CD14-positive monocyte (primary cell): ENCODE data around the gene COL4A1. TPM values are rescaled to one million over a fixed set of nuclear protein-coding genes. Genes with fewer than 3 reads are reported as not detected.

ENCODE experiments used
- DNase-seq, 3 donors: peaks; one replicate each; pipeline ENCODE4 v3.0.0-alpha.2; 2011 to 2022
- H2AFZ ChIP-seq: 2 replicates; pipeline ENCODE4 v1.6.0; 2012; ENCODE audit warnings: mild to moderate bottlenecking, low read depth, low read length, inconsistent platforms; ENCODE audit not compliant: insufficient read depth, poor library complexity, severe bottlenecking
- H3K27ac ChIP-seq, 2 donors: 1 replicate in 1 of 2; 2 replicates in 1 of 2; pipeline ENCODE4 v1.5.1; 2012 to 2013; ENCODE audit warnings: low read length in 2 of 2, control low read depth in 1 of 2, inconsistent platforms in 1 of 2, low read depth in 1 of 2, mild to moderate bottlenecking in 1 of 2
- H3K27me3 ChIP-seq, 2 donors: one replicate each; pipeline versions ENCODE4 v1.6.0 to v1.6.1; 2011 to 2013; ENCODE audit warnings: low read length in 2 of 2; ENCODE audit not compliant: control insufficient read depth in 2 of 2, insufficient read depth in 2 of 2
- H3K36me3 ChIP-seq, 2 donors: replicated peaks in 1 of 2; 1 replicate in 1 of 2; 2 replicates in 1 of 2; pipeline versions ENCODE4 v1.5.1 to v1.6.1; 2012 to 2013; ENCODE audit warnings: low read length in 2 of 2, control low read depth in 1 of 2, inconsistent platforms in 1 of 2, mild to moderate bottlenecking in 1 of 2; ENCODE audit not compliant: insufficient read depth in 2 of 2, control insufficient read depth in 1 of 2
- H3K4me1 ChIP-seq, 2 donors: 1 replicate in 1 of 2; 2 replicates in 1 of 2; pipeline versions ENCODE4 v1.5.1 to v1.6.1; 2012 to 2013; ENCODE audit warnings: low read length in 2 of 2, control low read depth in 1 of 2, inconsistent platforms in 1 of 2, mild to moderate bottlenecking in 1 of 2, moderate library complexity in 1 of 2; ENCODE audit not compliant: insufficient read depth in 2 of 2, control insufficient read depth in 1 of 2
- H3K4me2 ChIP-seq: replicated peaks from 2 replicates; pipeline ENCODE3; 2012; ENCODE audit warnings: low read length, moderate library complexity, mild to moderate bottlenecking; ENCODE audit not compliant: poor library complexity, severe bottlenecking; ENCODE audit errors: extremely low read depth
- H3K4me3 ChIP-seq, 3 experiments: fragments of 200-600 bp in 1 of 3; sonication (generic) in 1 of 3; replicated peaks in 1 of 3; 1 replicate in 2 of 3; 2 replicates in 1 of 3; pipeline ENCODE4 v1.5.1; 2011 to 2013; ENCODE audit warnings: low read length in 3 of 3, mild to moderate bottlenecking in 3 of 3, control low read depth in 2 of 3, low read depth in 2 of 3, inconsistent platforms in 1 of 3, moderate library complexity in 1 of 3
- H3K79me2 ChIP-seq: 2 replicates; pipeline ENCODE4 v1.6.0; 2012; ENCODE audit warnings: mild to moderate bottlenecking, control low read depth, inconsistent platforms, low read length, moderate library complexity; ENCODE audit not compliant: insufficient read depth
- H3K9ac ChIP-seq: 2 replicates; pipeline ENCODE4 v1.6.0; 2017; ENCODE audit warnings: low read length, mild to moderate bottlenecking; ENCODE audit not compliant: insufficient read depth, poor library complexity, severe bottlenecking
- H3K9me3 ChIP-seq, 2 donors: replicated peaks in 1 of 2; 1 replicate in 1 of 2; 2 replicates in 1 of 2; pipeline versions ENCODE4 v1.5.1 to v1.6.1; 2012 to 2013; ENCODE audit warnings: low read length in 2 of 2, control low read depth in 1 of 2; ENCODE audit not compliant: control insufficient read depth in 1 of 2, insufficient read depth in 1 of 2
- H4K20me1 ChIP-seq: 2 replicates; pipeline ENCODE4 v1.6.0; 2012; ENCODE audit warnings: mild to moderate bottlenecking, low read length, control low read depth, moderate library complexity; ENCODE audit not compliant: insufficient read depth
- H3K27ac Mint-ChIP-seq, 7 donors: one replicate each; pipeline ENCODE4 v1.8.0; 2020; ENCODE audit warnings: mild to moderate bottlenecking in 7 of 7, mixed read lengths in 7 of 7, moderate library complexity in 6 of 7, inconsistent platforms in 2 of 7
- H3K27me3 Mint-ChIP-seq, 3 donors: one replicate each; pipeline ENCODE4 v1.8.0; 2021 to 2022; ENCODE audit warnings: low read depth in 3 of 3, mild to moderate bottlenecking in 3 of 3, mixed read lengths in 3 of 3, moderate library complexity in 3 of 3, inconsistent platforms in 1 of 3
- H3K36me3 Mint-ChIP-seq, 2 donors: one replicate each; pipeline ENCODE4 v1.8.0; 2020; ENCODE audit warnings: mixed read lengths in 2 of 2, inconsistent platforms in 1 of 2, mild to moderate bottlenecking in 1 of 2
- H3K4me1 Mint-ChIP-seq: one replicate; pipeline ENCODE4 v1.8.0; 2020; ENCODE audit warnings: mild to moderate bottlenecking, mixed read lengths
- H3K4me3 Mint-ChIP-seq, 2 donors: one replicate each; pipeline ENCODE4 v1.8.0; 2020; ENCODE audit warnings: mild to moderate bottlenecking in 2 of 2, mixed read lengths in 2 of 2, moderate library complexity in 1 of 2
- H3K9me3 Mint-ChIP-seq, 7 donors: one replicate each; pipeline ENCODE4 v1.8.0; 2020 to 2022; ENCODE audit warnings: mixed read lengths in 7 of 7, mild to moderate bottlenecking in 6 of 7, moderate library complexity in 6 of 7, inconsistent platforms in 2 of 7
- CTCF ChIP-seq: fragments of 200-600 bp; IDR thresholded peaks from one replicate; pipeline ENCODE4 v1.8.0; 2022; ENCODE audit warnings: antibody characterized with exemption, mild to moderate bottlenecking
- WGBS: methylation state at CpG from one replicate; pipeline ENCODE4 v1.1.5; 2013; ENCODE audit warnings: missing lambda C conversion rate; ENCODE audit not compliant: insufficient coverage; 5-methylcytosine and 5-hydroxymethylcytosine counted together
- intact Hi-C, 2 donors: fragments of 100-400 bp; cut with micrococcal nuclease; formaldehyde crosslinking; loops; one replicate each; pipeline versions ENCODE4 v1.15.0 to v1.15.1; 2023
- polyA plus RNA-seq, 3 donors: library from polyadenylated mRNA; depleted of rRNA in 1 of 3; unstranded in 2 of 3; stranded (reverse) in 1 of 3; fragments of 300-500 nt in 2 of 3; fragments of >200 nt in 1 of 3; fragmentation: Illumina TruSeq in 2 of 3; gene quantifications; 1 replicate in 2 of 3; 2 replicates in 1 of 3; pipeline ENCODE4 v1.2.3, GENCODE V29; 2012 to 2021

The COL4A1 gene
- polyA plus RNA-seq, 3 donors = 0.16 to 0.25 TPM; not detected in 1

- WGBS = 100% methylated on average over 1 of the region's 5 CpGs
- Histone ChIP-seq H3K4me3 (no peak overlapping the region), H2AFZ (no peak overlapping the region)
These were observed 74.8 kb downstream of the COL4A1 start for GRCh38 chr13:110232142-110232541.

GRCh38 chr13:110231348-110232047, 75.5 kb downstream of the COL4A1 start:
- H3K79me2 ChIP-seq = no peaks in the 10 kb centered on the region
- no peak overlapping the region for H3K27ac ChIP-seq
- TF ChIP-seq CTCF = no peak
- no peak overlapping the region for H3K9ac ChIP-seq
- peaks cover 0 to 3% of the 10 kb centered on the region in 2 donors for H3K27me3 ChIP-seq
- no peaks in the 10 kb centered on the region for H3K36me3 Mint-ChIP-seq
- no peaks in the 10 kb centered on the region for H4K20me1 ChIP-seq
- no peaks in the 10 kb centered on the region for H3K4me1 ChIP-seq
- no peak overlapping the region for H3K4me2 ChIP-seq
- no peak overlapping the region for H3K4me3 ChIP-seq
- intact Hi-C loops = no loop called here
- H3K9me3 Mint-ChIP-seq = peaks cover 0 to 5% (median 0%) of the 10 kb centered on the region in 7 donors
- 96% methylated on average over 13 of the region's 16 CpGs for WGBS
- H3K4me3 Mint-ChIP-seq = peak overlapping the region in 1 of 2 donors; percentile 18
- H3K4me1 Mint-ChIP-seq = no peaks in the 10 kb centered on the region
- no peaks in the 10 kb centered on the region for H3K36me3 ChIP-seq
- H3K27me3 Mint-ChIP-seq = peaks cover 16 to 26% (median 22%) of the 10 kb centered on the region in 3 donors
- H3K27ac Mint-ChIP-seq = no peak overlapping the region
- no peaks in the 10 kb centered on the region for H3K9me3 ChIP-seq
- no peak overlapping the region for H2AFZ ChIP-seq
- DNase-seq = no peak

More at GRCh38 chr13:110232142-110232541, 74.8 kb downstream of the COL4A1 start:
- Mint-ChIP-seq H3K4me3 (no peak overlapping the region), H3K27ac (no peak overlapping the region), H3K4me1 (no peaks in the 10 kb centered on the region), H3K27me3 (peaks cover 19 to 29% (median 25%) of the 10 kb centered on the region in 3 donors), H3K9me3 (peaks cover 0 to 5% (median 0%) of the 10 kb centered on the region in 7 donors), H3K36me3 (no peaks in the 10 kb centered on the region)
- Histone ChIP-seq H3K4me1 (no peaks in the 10 kb centered on the region), H3K27ac (no peak overlapping the region), H3K9ac (no peak overlapping the region), H4K20me1 (no peaks in the 10 kb centered on the region), H3K4me2 (no peak overlapping the region), H3K27me3 (peaks cover 0 to 3% of the 10 kb centered on the region in 2 donors), H3K79me2 (no peaks in the 10 kb centered on the region), H3K36me3 (no peaks in the 10 kb centered on the region), H3K9me3 (no peaks in the 10 kb centered on the region)
- intact Hi-C loops = no loop called here
- no peak for DNase-seq
- no peak for TF ChIP-seq CTCF
